GM19468 (cell line): ENCODE results near the gene SGTB.
A peak's percentile ranks its signal among the peaks of the same experiment; 100 is the strongest.

ENCODE experiments used
- ATAC-seq: cut with Tn5 transposase; IDR thresholded peaks from one replicate; pipeline ENCODE4 v1.9.1; 2021; ENCODE audit warnings: mild to moderate bottlenecking, moderate library complexity, moderate number of reproducible peaks; ENCODE audit not compliant: unreplicated experiment; ENCODE audit errors: extremely low read depth

Gene SGTB, protein sequence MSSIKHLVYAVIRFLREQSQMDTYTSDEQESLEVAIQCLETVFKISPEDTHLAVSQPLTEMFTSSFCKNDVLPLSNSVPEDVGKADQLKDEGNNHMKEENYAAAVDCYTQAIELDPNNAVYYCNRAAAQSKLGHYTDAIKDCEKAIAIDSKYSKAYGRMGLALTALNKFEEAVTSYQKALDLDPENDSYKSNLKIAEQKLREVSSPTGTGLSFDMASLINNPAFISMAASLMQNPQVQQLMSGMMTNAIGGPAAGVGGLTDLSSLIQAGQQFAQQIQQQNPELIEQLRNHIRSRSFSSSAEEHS

DNA sequence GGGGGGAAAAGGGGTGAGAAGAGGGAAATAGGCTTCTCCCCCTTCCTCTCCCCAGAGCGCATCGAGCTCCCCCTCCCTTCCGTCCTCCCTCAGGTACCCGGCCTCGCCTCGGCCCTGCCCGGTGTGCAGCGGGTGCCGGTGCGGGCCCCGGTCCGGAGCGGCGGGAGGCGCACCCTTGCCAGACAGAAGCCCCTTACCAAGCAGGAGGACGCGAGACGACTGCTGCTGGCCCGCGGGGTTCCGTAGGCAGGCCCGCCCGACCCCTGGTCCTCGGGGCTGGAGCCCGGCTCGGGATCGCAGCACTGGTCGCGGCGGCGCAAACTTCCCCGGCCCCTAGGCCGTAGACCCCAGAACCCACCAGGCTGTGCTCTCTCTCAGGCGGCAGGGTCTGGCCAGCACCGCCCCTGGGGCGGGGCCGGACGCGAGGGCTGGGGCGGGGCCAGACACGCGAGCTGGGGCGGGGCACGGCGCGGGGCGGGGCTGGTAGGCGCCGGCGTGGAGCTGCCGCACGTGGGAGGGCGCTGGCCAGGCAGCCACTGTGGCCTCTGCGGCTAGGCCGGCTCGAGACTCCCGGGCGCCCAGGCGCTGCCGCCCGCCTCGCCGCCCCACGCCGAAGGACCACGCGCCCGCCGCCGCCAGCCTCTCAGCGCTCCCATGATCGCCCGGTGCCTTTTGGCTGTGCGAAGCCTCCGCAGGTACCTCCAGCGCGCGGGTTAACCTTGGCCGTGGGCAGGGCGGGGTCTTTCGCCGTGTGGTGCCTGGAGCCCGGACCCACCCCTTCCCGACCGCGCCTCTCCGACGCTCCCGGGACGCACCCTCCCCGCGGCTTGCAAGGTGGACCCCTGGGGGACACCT lies at the start of gene SGTB, which contains the start of gene NLN:
Gene SGTB, minus strand, starts transcription at position 390 of the 855 bp plus-strand sequence. CDS start 1,302 bp downstream, outside the sequence.
Gene NLN, plus strand, starts transcription at position 486 of the 855 bp plus-strand sequence. Its CDS starts 169 bp downstream, at position 655.
- ATAC-seq = peak; percentile 62

DNA sequence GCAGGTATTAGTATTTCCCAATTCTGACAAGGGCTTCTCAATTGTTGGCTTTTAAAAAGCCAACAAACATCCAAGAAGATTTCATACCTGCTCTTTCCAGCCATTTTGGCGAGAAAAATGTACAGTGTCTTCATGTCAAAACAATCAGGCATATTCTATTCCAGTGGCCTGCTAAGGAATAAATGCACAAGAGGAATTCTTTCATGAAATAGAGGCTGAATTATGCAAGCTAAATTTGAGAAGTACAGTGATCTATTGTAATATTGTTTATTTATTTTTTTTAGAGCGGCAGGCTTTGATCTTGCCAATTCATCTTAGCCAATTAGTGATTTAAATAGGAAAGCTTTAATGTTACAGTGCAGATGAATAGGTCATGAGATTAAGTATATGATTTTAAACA lies 49.4 kb upstream of the SGTB start:
- ATAC-seq = no peak

DNA sequence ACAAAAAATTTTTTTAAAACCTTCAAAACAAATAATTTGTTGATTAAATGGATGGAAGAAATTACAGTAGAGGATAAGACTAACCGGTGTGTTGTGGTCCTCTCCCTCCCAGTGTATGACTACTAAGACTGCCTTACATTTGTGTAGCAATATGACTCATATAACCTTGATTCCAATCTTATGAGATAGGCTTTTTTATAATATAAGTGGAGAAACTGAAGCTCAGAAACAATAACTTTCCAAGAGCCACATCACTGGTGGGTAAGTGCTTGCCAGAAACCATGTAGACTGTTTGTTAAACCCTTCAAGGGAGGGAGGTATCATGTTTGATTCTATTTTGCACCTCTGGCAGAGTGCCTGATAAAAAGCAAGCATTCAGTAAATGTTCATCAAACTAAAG lies 47.6 kb upstream of the SGTB start:
- ATAC-seq = no peak

DNA sequence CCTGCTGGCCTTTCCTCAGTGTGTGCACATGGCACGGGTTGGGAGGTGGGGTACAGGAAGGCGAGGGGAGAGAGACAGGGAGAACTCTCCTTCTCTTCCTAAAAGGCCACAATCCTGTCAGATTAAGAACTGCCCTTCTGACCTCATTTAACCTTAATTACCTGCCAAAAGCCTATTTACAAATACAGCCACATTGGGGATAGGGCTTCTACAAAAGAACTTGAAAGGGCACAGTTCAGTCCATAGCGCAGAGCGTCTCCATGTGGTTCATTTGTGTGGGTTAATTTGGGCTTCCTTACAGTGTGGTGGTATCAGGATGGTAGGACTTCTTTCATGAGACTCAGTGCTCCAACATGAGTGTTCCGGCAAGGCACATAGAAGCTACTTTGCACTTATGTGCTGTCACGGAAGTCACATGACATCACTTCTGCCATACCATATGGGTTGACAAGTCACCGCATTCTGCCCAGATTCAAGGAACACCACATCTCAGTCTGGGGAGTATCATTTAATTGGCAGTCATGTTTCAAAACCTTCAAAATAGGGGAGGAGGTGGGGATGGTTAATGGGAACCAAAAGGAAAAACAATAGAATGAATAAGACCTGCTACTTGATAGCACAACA lies 46.9 kb upstream of the SGTB start:
- no peak for ATAC-seq

DNA sequence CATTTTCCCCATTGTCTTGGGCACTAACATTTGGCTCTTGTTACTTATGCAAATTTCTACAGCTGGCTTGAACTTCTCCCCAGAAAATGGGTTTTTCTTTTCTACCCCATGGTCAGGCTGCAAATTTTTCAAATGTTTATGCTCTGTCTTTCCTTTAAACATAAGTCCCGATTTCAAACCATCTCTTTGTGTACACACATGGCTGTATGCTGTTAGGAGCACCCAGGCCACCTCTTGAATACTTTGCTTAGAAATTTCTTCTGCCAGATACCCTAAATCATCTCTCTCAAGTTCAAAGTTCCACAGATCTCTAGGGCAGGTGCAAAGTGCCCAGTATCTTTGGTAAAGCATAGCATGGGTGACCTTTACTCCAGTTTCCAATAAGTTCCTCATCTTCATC lies 45.7 kb upstream of the SGTB start:
- no peak for ATAC-seq

DNA sequence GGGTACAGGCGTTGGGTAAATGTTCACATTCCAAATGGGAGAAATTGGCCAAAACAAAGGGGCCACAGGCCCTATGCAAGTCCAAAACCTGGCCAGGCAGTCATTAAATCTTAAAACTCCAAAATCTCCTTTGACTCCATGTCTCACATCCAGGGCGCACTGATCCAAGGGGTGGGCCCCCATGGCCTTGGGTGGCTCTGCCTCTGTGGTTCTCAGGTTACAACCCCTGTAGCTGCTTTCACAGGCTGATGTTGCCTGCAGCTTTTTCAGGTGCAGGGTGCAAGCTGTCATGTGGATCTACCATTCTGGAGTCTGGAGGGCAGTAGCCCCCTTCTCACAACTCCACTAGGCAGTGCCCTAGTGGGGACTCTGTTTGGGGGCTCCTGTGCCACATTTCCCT lies 44.9 kb upstream of the SGTB start:
- ATAC-seq = no peak

DNA sequence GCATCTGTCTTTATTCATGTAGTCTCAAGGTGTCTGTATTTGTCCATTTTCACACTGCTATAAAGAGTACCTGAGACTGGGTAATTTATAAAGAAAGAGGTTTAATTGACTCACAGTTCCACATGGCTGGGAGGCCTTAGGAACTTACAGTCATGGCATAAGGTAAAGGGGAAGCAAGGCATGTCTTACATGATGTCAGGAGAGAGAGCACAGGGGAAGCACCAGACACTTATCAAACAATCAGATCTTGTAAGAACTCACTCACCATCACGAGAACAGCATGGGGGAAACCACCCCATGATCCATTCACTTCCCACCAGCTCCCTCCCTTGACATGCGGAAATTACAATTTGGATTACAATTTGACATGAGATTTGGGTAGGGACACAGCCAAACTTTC lies 44.3 kb upstream of the SGTB start:
- no peak for ATAC-seq

DNA sequence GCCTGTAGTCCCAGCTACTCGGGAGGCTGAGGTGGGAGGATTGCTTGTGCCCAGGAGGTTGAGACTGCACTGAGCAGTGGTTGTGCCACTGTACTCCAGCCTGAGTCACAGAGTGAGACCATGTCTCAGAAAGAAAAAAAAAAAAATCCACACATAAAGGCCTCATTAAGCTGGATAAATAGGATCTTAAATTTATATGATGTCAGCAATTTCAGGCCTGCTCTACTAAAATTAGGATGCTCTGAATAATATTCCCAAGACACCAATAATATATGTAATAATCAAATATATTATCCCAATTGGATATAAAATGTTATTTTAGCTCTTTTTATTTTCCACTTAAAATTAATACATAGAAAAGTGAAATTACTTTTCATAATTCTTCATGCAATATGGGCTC lies 43.7 kb upstream of the SGTB start:
- no peak for ATAC-seq

DNA sequence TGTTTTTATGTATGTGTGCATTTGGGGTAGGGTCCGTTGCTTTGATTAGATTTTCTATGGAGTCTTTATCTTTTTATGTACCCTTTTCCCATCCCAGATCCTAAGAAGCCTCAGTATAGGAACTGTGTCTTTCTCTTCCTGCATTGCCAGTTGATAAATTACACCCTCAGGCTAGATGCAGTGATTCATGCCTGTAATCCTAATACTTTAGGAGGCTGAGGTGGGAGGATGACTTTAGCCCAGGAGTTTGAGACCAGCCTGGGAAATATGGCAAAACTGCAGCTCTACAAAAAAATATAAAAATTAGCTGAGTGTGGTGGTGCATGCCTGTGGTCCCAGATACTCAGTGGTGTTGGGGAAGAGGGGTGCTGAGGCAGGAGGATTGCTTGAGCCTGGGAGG lies 40.3 kb upstream of the SGTB start:
- ATAC-seq = no peak

DNA sequence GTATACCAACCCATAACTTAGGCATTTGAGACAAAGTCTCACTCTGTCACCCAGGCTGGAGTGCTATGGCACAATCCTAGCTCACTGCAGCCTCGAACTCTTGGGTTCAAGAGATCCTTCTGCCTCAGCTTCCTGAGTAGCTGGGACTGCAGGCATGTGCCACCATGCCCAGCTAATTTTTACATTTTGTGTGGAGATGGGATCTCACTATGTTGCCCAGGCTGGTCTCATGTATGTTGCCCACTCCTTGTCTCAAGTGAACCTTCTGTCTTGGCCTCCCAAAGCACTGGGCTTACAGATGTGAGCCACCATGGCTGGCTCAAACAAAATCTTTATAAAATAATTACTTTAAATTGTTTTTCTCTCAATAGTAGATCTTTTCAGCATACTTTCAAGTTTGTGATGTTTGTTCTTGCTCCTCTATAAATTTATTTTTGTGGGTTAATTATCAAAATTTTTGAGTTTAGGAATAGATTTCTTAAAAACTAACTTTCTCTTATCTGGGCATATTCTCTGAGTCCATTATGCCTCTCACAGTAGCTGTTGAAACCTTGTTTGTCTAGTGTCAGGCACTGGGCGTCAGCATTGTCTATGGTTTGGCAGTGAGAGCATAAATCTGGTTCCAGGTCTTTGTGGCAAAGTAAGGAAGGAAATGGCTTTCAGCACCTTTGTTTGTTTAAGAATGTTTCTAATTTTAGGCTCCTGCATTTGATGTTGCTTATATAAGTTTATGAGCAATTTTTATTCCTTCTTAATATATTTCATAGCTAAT lies 38.8 kb upstream of the SGTB start:
- peak; percentile 63 for ATAC-seq

DNA sequence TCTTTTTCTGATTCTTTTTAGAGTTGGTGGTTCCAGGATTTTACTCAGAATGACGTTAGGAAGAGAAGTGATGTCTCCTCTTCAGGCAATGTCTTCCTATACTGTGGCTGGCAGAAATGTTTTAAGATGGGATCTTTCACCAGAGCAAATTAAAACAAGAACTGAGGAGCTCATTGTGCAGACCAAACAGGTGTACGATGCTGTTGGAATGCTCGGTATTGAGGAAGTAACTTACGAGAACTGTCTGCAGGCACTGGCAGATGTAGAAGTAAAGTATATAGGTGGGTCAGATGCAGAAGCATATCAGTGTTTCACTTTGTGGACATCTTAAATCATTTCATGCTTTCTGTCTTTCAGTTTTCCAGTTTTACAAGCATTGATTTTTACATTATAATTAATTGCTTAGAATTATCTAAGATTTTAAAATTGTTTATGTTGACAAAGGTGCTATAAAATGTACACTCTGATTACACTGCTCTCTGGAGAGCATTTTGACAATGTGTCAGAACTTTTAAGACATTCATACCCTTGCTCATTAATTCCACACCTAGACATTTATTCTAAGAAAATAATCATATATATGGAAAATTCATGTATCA lies 36.7 kb upstream of the SGTB start:
- ATAC-seq = no peak

DNA sequence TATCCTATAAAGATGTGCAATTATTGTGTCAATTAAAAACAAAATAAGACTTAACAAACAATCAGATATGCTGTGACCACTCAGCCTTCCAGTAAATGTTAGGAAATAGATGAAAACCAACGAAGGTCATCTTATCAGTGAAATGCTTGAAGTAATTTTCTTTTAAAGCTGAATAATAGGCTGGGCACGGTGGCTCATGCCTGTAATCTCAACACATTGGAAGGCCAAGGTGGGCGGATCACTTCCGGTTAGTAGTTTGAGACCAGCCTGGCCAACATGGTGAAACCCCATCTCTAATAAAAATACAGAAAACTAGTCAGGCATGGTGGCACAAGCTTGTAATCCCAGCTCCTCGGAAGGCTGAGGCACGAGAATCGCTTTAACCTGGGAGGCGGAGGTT lies 31.3 kb upstream of the SGTB start:
- no peak for ATAC-seq

DNA sequence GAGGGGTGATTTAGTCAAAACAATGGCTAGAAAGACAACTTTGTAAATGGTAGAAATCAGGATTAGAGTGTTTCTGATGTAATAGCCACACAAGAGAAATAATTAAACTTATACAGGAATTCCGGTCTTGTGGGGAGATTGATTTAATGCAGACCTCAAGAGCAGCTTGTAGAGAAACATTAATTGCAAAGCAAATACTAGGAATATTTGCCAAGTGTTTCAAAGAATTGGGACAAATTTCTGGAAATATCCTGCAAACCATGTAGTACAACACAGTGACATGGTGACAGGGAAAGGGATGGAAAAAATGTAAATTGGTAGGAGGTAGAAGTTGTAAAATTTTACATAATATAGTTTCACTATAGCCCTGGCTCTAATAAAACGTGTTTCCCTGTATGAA lies 29.0 kb upstream of the SGTB start:
- ATAC-seq = no peak

DNA sequence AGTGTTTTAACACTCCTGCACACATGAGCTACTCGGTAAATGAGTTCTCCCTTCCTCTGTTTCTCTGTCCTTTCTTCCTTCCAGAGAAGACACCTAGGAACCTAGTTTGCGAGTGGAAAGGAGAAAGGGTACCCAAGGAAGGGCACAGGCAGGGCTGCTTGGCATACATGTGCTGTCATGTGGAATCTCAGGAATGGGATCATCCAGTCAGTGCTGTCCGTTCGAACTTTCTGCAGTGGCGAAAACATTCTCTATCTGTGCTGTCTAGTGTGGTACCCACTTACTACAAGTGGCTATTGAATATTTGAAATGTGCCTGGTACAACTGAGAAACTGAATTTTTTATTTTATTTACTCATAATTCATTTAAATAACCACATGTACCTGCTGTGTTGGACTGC lies 28.0 kb upstream of the SGTB start:
- no peak for ATAC-seq

DNA sequence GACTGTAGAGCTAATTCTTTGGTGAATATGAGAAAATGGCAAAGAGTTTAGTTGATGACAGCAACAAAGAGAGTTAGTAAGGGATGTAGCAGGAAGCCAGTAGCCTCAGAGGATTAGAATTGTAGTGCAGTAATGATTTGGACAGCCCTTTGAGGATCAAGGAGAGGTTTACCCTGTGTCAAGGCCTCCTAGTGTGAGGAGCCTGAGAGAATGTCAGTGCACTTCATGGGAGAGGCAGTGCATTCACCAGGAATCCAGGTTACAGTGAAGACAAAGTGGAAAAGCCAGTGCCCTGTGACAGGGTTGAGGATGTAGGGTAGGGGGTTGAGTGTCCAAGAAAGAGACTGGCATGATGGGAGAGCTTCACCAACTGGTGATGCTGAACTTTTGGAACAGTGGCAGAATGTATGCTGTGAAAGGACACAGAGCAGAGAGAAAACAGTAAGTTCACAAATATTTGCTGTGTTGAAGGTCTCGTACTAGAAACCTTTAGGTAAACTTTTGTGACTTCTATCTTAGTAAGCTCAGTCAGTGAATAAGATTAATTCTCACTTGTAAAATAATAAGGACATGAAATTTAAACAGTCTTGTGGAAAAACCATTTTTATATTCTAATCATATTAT lies 27.4 kb upstream of the SGTB start:
- ATAC-seq = no peak

DNA sequence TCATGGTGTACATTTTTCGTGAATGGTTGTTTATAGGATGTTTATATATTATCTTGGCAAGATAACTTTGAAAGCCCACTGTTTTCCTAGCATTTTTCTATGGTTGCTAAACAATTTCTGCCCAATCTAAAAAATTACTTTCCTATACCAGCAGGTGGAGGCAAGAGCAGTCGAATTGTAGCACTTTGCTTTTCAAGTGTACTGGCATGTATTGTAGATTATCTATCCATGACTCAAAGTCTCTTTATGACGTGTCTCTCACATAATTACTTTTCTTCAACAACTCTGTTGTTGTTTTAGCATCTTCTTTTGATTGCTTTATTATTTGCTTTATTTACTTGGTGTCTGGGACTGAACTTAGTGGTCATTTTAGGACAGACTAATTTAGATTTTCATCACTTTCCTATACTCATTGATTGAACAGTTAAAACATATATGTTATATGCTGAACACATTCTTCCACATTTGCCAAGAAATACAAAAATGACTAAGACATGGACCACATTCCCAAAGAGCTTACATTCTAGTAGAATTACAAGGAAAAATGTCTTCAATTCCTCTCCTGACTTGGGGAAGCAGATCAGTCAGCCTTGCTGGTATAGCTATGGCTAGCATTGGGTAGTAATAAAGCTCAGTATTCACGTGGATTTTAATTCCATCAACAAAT lies 20.8 kb upstream of the SGTB start:
- ATAC-seq = peak; percentile 58

DNA sequence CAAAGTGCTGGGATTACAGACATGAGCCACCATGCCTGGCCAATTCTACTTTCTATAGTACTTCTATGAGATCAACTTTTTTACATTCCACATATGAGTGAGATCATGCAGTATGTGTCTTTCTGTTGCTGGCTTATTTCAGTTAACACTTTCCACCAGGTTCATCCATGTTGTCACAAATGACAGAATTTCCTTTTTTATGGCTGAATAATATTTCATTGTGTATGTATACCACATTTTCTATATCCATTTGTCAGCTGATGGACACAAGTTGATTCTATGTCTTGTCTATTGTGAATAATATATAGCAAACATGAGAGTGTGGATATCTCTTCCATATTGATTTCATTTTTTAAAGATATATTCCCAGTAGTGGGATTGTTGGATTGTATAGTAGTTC lies 17.3 kb upstream of the SGTB start:
- no peak for ATAC-seq

DNA sequence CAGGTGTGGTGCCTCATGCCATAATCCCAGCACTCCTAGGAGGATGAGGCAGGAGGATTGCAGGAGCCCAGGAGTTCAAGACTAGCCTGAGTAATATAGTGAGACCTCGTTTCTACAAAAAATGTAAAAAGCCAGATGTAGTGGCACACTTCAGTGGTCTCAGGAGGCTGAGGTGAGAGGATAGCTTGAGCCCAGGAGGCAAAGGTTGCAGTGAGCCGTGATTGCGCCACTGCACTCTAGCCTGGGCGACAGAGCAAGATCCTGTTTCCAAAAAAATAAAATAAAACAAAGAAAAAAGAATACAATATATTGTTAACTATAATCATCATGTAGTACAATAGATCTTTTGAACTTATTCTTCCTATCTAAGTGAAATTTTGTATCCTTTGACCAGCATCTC lies 16.4 kb upstream of the SGTB start:
- no peak for ATAC-seq

DNA sequence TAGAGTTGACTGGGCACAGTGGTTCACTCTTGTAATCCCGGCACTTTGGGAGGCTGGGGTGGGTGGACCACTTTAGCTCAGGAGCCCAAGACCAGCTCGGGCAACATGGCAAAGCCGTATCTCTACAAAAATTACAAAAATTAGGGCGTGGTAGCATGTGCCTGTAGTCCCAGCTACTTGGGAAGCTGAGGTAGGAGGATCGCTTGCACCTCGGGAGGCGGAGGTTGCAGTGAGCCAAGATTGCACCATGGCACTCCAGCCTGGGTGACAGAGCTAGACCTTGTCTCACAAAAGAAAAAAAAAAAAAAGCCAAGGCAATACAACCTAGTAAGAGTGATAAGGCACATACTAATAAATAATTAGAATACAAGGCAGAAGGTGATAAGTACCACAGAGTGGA lies 15.9 kb upstream of the SGTB start:
- ATAC-seq = no peak
